GM12874 (cell line): ENCODE data around the gene PDE9A.

Experiments
- TF ChIP-seq, protein P1 (sequence below): IDR thresholded peaks from 2 replicates; pipeline ENCODE4 v1.5.1; 2011; ENCODE audit warnings: low read depth, mild to moderate bottlenecking, control low read depth, low read length, moderate library complexity; ENCODE audit not compliant: insufficient read depth

The PDE9A gene

DNA sequence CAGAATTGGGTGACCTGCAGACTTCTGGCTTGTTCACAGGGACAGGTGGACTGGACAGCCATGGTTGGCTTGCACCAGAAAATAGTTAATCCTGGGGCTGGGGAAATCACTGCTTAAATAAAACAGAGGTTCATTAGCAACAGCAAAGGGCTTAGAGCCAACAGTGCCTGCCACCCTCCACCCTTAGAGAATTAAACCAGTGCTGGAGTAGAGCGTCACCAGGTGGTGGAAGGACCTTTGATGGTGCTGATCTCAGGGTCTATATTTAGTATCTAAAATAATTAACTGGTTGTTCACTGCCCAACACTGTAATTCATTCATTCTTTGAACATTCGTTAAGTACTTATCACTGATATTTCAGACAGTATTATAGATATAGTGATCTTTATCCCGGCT is 34.7 kb upstream of the PDE9A start:
- TF ChIP-seq, protein P1, sequence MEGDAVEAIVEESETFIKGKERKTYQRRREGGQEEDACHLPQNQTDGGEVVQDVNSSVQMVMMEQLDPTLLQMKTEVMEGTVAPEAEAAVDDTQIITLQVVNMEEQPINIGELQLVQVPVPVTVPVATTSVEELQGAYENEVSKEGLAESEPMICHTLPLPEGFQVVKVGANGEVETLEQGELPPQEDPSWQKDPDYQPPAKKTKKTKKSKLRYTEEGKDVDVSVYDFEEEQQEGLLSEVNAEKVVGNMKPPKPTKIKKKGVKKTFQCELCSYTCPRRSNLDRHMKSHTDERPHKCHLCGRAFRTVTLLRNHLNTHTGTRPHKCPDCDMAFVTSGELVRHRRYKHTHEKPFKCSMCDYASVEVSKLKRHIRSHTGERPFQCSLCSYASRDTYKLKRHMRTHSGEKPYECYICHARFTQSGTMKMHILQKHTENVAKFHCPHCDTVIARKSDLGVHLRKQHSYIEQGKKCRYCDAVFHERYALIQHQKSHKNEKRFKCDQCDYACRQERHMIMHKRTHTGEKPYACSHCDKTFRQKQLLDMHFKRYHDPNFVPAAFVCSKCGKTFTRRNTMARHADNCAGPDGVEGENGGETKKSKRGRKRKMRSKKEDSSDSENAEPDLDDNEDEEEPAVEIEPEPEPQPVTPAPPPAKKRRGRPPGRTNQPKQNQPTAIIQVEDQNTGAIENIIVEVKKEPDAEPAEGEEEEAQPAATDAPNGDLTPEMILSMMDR, result no peak

DNA sequence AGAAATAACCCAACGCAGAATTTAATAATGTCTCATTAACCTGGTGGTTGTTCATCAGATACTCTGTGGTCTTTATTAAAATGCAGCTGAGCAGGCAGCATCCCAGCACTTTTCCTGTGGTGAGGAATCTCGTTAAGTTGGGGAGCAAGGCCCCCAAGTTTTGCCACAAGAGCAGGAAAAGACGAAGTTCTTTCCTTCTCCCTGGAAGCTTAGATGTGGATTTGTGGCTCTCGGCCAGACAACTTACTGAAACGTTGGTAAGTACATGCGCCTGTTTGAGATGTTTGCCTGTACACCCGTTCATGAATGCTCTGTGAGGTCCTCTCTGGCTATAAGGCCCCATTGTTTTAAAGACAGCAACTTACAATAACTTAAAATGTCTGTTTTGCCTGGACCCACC is 34.3 kb upstream of the PDE9A start:
- TF ChIP-seq, protein P1, result no peak

DNA sequence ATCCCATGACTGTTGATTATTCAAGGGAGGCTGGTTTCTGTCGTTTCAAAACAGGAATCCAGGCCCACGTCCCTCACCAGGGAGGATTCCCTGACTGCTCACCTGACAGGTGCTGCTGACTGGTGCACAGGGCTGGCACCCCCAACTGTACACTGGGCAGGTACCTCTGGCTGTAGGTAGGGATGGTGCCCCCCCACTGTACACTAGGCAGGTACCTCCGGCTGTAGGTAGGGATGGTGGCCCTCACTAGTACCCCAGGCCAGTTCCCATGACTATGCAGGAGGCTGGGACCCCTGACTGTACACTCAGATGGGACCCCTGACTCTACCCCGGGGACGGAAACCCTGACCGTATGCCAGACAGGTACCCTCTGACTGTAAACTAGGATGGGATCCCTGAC is 33.6 kb upstream of the PDE9A start:
- TF ChIP-seq, protein P1, result no peak

DNA sequence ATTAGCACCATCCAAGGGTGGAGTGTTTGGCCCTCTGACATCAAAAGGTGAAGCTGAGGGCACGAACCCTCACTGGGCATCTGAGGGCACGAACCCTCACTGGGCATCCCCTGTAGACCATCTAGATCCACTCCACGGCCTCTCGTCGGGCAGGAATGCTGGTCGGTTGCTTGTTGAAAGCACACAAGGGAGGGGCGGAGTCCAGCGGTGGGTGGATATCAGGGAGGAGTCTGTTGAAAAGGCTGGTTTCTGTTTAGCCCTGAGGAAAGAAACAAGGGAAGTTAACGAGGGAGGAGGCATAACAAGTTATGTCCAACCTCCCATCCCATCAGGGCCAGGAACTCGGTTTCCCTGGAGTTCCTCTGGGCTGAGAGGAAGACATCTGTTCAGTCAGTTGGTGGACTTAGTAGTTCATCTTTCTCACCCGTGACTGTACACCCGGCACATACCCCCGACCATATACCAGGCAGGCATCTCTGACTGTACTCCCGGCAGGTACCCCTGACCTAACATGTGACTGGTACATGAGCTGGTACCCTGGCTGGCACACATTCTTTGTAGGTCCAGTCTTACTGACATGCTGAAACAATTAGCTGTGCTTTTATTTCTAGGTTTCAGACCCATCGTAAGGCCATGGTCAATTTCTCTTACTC is 32.1 kb upstream of the PDE9A start:
- TF ChIP-seq, protein P1, result no peak

DNA sequence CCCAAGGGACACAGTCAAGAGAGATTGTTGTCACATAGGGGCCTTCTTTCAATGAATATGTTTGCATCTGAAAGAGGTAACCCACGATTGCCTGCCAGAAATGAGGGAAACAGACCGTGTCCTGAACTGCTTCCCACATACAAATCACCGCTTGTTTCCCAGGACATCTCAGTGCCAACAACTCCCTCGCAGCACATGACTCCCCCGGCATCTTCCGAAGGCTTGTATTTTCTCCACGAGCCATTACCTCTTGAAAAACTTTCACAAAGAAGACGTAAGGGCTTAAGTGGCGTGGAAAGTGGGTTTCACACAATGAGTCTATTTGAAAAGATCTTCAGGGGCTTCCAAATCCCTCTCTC is 31.6 kb upstream of the PDE9A start:
- TF ChIP-seq, protein P1, result no peak

DNA sequence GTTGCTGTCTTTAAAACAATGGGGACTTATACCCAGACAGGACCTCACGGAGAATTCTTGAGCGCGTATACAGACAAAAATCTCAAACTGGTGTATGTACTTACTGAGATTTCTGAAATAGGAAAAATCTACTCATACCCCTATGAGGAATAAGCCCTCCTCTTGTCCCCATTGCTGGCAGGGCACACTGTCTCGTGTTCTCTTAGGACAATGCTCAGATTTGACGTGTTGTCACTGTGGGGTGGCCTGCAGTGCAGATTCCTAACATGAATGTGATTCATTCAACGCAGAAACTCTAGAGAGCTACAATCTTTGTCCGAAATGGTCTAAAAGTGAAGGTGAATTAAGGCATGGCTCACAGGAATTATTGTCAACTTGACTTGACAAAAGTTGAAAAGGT is 31.1 kb upstream of the PDE9A start:
- TF ChIP-seq, protein P1, result no peak

DNA sequence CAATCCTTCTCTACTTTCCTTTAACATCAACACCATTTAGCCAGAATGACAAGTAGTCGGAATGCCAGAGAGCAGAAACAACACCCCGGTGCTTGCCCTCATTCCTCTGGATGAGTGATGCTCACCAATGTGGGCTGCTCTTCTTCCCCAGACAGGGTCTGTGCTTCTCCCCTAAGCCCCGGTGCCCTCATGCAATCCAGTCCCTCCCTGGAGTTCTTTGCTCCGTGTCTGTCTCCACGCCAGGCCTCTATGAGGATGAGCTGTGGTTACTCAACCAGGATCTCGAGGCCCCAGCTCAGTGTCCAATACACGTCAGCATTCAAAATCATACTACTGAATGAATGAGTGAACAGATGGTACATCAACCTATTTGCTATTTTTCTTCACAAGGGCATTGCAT is 29.7 kb upstream of the PDE9A start:
- TF ChIP-seq, protein P1, result no peak
